ENCODE measurements around the gene FOXK1.

- TF ChIP-seq POLR2A (IDR thresholded peaks at IDR 0.05; ENCODE audit: low read depth, low read length) (no peak), TAF1 (IDR thresholded peaks at IDR 0.05; ENCODE audit: borderline replicate concordance, low read depth, low read length) (no peak)
These were observed 125.0 kb downstream of the FOXK1 start for GRCh38 chr7:4806983-4807597.
